ENCODE results near the gene FRAT2.

DNA sequence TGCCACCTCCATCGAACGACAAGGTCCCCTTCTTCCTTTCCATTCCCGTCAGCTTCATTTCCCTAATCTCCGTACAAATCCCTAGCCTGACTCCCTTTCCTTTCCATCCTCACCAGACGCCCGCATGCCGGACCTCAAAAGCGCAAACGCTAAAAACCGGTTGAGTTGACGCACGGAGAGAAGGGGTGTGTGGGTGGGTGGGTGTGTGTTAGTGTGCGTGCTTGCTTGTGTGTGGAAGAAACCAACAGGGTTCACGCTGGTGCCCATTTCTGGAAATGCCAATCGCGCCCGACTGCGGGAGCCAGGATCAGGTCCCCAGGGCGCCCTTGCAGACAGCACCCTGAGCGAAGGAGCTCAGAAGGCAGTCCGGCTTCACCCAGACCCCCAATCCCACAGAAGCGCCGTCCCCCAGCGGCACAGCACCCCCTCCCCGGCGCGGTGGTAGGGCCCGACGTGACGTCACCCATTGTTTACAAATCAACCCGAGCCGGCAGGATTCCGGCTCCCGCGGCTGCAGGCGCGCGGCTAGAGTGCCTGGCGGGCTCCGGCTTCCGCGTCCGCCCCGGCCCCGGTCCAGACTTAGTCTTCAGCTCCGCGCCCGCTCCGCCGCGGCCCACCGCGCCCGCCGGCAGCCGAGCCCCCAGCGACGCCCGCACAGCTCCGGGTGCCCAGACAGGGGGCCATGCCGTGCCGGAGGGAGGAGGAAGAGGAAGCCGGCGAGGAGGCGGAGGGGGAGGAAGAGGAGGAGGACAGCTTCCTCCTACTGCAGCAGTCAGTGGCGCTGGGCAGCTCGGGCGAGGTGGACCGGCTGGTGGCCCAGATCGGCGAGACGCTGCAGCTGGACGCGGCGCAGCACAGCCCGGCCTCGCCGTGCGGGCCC, 15.5 kb downstream of the FRAT2 start, which contains the start of gene FRAT1:
- TF ChIP-seq, protein P1, sequence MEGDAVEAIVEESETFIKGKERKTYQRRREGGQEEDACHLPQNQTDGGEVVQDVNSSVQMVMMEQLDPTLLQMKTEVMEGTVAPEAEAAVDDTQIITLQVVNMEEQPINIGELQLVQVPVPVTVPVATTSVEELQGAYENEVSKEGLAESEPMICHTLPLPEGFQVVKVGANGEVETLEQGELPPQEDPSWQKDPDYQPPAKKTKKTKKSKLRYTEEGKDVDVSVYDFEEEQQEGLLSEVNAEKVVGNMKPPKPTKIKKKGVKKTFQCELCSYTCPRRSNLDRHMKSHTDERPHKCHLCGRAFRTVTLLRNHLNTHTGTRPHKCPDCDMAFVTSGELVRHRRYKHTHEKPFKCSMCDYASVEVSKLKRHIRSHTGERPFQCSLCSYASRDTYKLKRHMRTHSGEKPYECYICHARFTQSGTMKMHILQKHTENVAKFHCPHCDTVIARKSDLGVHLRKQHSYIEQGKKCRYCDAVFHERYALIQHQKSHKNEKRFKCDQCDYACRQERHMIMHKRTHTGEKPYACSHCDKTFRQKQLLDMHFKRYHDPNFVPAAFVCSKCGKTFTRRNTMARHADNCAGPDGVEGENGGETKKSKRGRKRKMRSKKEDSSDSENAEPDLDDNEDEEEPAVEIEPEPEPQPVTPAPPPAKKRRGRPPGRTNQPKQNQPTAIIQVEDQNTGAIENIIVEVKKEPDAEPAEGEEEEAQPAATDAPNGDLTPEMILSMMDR (conservative IDR thresholded peaks at IDR 0.05; ENCODE audit: low read length) = no peak
- TF ChIP-seq EZH2phosphoT487 (IDR thresholded peaks at IDR 0.05; ENCODE audit: borderline replicate concordance) = no peak
